SK-N-SH (cell line): ENCODE measurements around the gene GASK1A. TPM values are rescaled to one million over a fixed set of nuclear protein-coding genes. Genes with fewer than 3 reads are reported as not detected.

Source experiments
- CTCF ChIA-PET: fragments of 300-600, 350-600 bp; formaldehyde crosslinking; extraction: SDS; loops from one replicate; lab custom pipeline; 2021; lab: Yijun Ruan, JAX
- POLR2A ChIA-PET: fragments of 350-600 bp; sonication (Branson Sonifier 250); formaldehyde crosslinking; extraction: SDS; loops from one replicate; lab custom pipeline; 2020; ENCODE audit warnings: antibody characterized with exemption, inconsistent platforms; lab: Yijun Ruan, JAX
- DNase-seq: peaks from one replicate; pipeline ENCODE4 v3.0.0; 2012
- H2AFZ ChIP-seq: fragments of 200-600 bp; sonication (generic); 2 replicates; pipeline ENCODE4 v1.8.1; 2016; ENCODE audit warnings: antibody characterized with exemption, mild to moderate bottlenecking, low read depth
- H3F3A ChIP-seq: fragments of 200-600 bp; sonication (generic); replicated peaks from 2 replicates; pipeline ENCODE3; 2016; ENCODE audit warnings: antibody characterized with exemption, mild to moderate bottlenecking; ENCODE audit not compliant: insufficient read depth
- H3K27ac ChIP-seq, 2 experiments: fragments of 200-500 bp in 1 of 2; fragments of 200-600 bp in 1 of 2; sonication (Bioruptor generic) in 1 of 2; sonication (generic), shearing (Covaris generic) in 1 of 2; 2 replicates each; pipeline versions ENCODE4 v1.5.1 to v1.6.1; 2014 to 2016; ENCODE audit warnings: low read depth in 2 of 2, inconsistent platforms in 1 of 2, low read length in 1 of 2, mild to moderate bottlenecking in 1 of 2, mixed read lengths in 1 of 2
- H3K27me3 ChIP-seq: fragments of 200-600 bp; sonication (generic), shearing (Covaris generic); 2 replicates; pipeline ENCODE4 v1.6.1; 2016; ENCODE audit warnings: mixed run types; ENCODE audit not compliant: insufficient read depth
- H3K36me3 ChIP-seq, 2 experiments: fragments of 200-500 bp in 1 of 2; fragments of 200-600 bp in 1 of 2; sonication (Bioruptor generic) in 1 of 2; sonication (generic) in 1 of 2; replicated peaks in 1 of 2; 2 replicates each; pipeline versions ENCODE3 to v1.5.1; 2014 to 2016; ENCODE audit warnings: low read length in 1 of 2, mild to moderate bottlenecking in 1 of 2; ENCODE audit not compliant: insufficient read depth in 2 of 2, control insufficient read depth in 1 of 2
- H3K4me1 ChIP-seq, 2 experiments: fragments of 200-500 bp in 1 of 2; fragments of 200-600 bp in 1 of 2; sonication (Bioruptor generic) in 1 of 2; sonication (generic), shearing (Covaris generic) in 1 of 2; 2 replicates each; pipeline versions ENCODE4 v1.5.1 to v1.6.1; 2014 to 2016; ENCODE audit warnings: low read depth in 1 of 2, low read length in 1 of 2, mixed run types in 1 of 2; ENCODE audit not compliant: insufficient read depth in 2 of 2, control insufficient read depth in 1 of 2
- H3K4me2 ChIP-seq: fragments of 200-600 bp; sonication (generic), shearing (Covaris generic); 2 replicates; pipeline ENCODE4 v1.6.1; 2017; ENCODE audit warnings: mixed run types
- H3K4me3 ChIP-seq, 2 experiments: fragments of 200-500 bp in 1 of 2; fragments of 200-600 bp in 1 of 2; sonication (Bioruptor generic) in 1 of 2; sonication (generic), shearing (Covaris generic) in 1 of 2; 2 replicates each; pipeline versions ENCODE4 v1.5.1 to v1.8.1; 2014 to 2016; ENCODE audit warnings: low read depth in 2 of 2, inconsistent platforms in 1 of 2, low read length in 1 of 2, mild to moderate bottlenecking in 1 of 2, mixed read lengths in 1 of 2, moderate library complexity in 1 of 2
- H3K79me2 ChIP-seq: fragments of 200-600 bp; sonication (generic); 2 replicates; pipeline ENCODE4 v1.8.1; 2017; ENCODE audit warnings: mild to moderate bottlenecking; ENCODE audit not compliant: insufficient read depth
- H3K9ac ChIP-seq: fragments of 200-600 bp; sonication (generic); 2 replicates; pipeline ENCODE4 v1.6.1; 2017; ENCODE audit warnings: mixed run types
- H3K9me2 ChIP-seq: fragments of 200-600 bp; sonication (generic); 2 replicates; pipeline ENCODE4 v1.6.1; 2017; ENCODE audit warnings: mixed run types
- H3K9me3 ChIP-seq: fragments of 200-600 bp; sonication (generic); 2 replicates; pipeline ENCODE4 v1.6.1; 2017; ENCODE audit warnings: mixed run types, mild to moderate bottlenecking, moderate library complexity
- H4K20me1 ChIP-seq: fragments of 200-600 bp; sonication (generic); 2 replicates; pipeline ENCODE4 v1.6.1; 2017; ENCODE audit warnings: mild to moderate bottlenecking, mixed run types; ENCODE audit not compliant: insufficient read depth
- ELF1 ChIP-seq: IDR thresholded peaks from 2 replicates; pipeline ENCODE4 v1.4.0; 2012
- EP300 ChIP-seq, 2 experiments: IDR thresholded peaks; 2 replicates each; pipeline versions ENCODE4 v1.4.0 to v1.6.1; 2012; ENCODE audit warnings: borderline replicate concordance in 1 of 2, low read depth in 1 of 2, low read length in 1 of 2
- EZH2phosphoT487 ChIP-seq: fragments of 200-600 bp; sonication (generic); IDR thresholded peaks from 2 replicates; pipeline ENCODE4 v1.6.1; 2017; ENCODE audit warnings: low read depth, mixed run types, mild to moderate bottlenecking, antibody characterized with exemption, moderate library complexity, borderline replicate concordance
- FOSL2 ChIP-seq: IDR thresholded peaks from 2 replicates; pipeline ENCODE4 v1.4.0; 2012; ENCODE audit warnings: low read depth, mild to moderate bottlenecking, moderate library complexity, borderline replicate concordance
- FOXJ3 ChIP-seq: sonication (generic); formaldehyde crosslinking; IDR thresholded peaks from 2 replicates; pipeline ENCODE4 v1.5.1; 2020; ENCODE audit warnings: mild to moderate bottlenecking, missing genetic modification reagents
- JUND ChIP-seq: IDR thresholded peaks from 2 replicates; pipeline ENCODE4 v1.4.0; 2012
- MEF2A ChIP-seq: IDR thresholded peaks from 2 replicates; pipeline ENCODE4 v1.4.0; 2012; ENCODE audit warnings: low read depth, borderline replicate concordance
- MXI1 ChIP-seq: IDR thresholded peaks from 2 replicates; pipeline ENCODE4 v1.6.1; 2012; ENCODE audit warnings: mild to moderate bottlenecking, low read depth, low read length, improper control_type of control experiment
- POLR2AphosphoS5 ChIP-seq: IDR thresholded peaks from 2 replicates; pipeline ENCODE4 v1.6.1; 2012; ENCODE audit warnings: low read depth, low read length
- RFX5 ChIP-seq: IDR thresholded peaks from 2 replicates; pipeline ENCODE4 v1.6.1; 2012; ENCODE audit warnings: mild to moderate bottlenecking, improper control_type of control experiment, low read length
- RXRA ChIP-seq: IDR thresholded peaks from 2 replicates; pipeline ENCODE4 v1.4.0; 2012; ENCODE audit warnings: low read depth, mild to moderate bottlenecking, borderline replicate concordance
- SIN3A ChIP-seq: IDR thresholded peaks from 2 replicates; pipeline ENCODE4 v1.6.1; 2012; ENCODE audit warnings: low read depth, mild to moderate bottlenecking, low read length, moderate library complexity, borderline replicate concordance
- TAF1 ChIP-seq: IDR thresholded peaks from 2 replicates; pipeline ENCODE4 v1.6.1; 2012; ENCODE audit warnings: low read depth, mild to moderate bottlenecking, low read length, moderate library complexity, borderline replicate concordance
- TCF12 ChIP-seq: IDR thresholded peaks from 2 replicates; pipeline ENCODE4 v1.4.0; 2012
- TEAD4 ChIP-seq: IDR thresholded peaks from 2 replicates; pipeline ENCODE4 v1.4.0; 2012; ENCODE audit warnings: mild to moderate bottlenecking, borderline replicate concordance; ENCODE audit not compliant: insufficient read depth
- WGBS: methylation state at CpG from one replicate; pipeline ENCODE4 v1.1.6; 2017; ENCODE audit warnings: low lambda C conversion rate; 5-methylcytosine and 5-hydroxymethylcytosine counted together
- polyA plus RNA-seq, 3 experiments: library from polyadenylated mRNA; depleted of rRNA; stranded (reverse); fragments of >200 nt; gene quantifications; 2 replicates each; pipeline ENCODE4 v1.2.3, GENCODE V29; 2012
- TF ChIP-seq, protein P1 (sequence below): fragments of 150-350 bp; IDR thresholded peaks from 2 replicates; pipeline ENCODE4 v1.6.1; 2017; ENCODE audit warnings: antibody characterized with exemption, low read length, low read depth, borderline replicate concordance
- TF ChIP-seq, protein P2 (sequence below): IDR thresholded peaks from 2 replicates; pipeline ENCODE4 v1.6.1; 2012; ENCODE audit warnings: mild to moderate bottlenecking, low read depth, low read length, moderate library complexity
- TF ChIP-seq, protein P3 (sequence below): fragments of 150-350 bp; IDR thresholded peaks from 2 replicates; pipeline ENCODE4 v1.6.1; 2016; ENCODE audit warnings: mild to moderate bottlenecking, low read depth, low read length
- TF ChIP-seq, protein P4 (sequence below): IDR thresholded peaks from 2 replicates; pipeline ENCODE4; 2012

GASK1A gene
- polyA plus RNA-seq, 1 of the 3 experiments (the other 2 are of a cell fraction): not detected

DNA sequence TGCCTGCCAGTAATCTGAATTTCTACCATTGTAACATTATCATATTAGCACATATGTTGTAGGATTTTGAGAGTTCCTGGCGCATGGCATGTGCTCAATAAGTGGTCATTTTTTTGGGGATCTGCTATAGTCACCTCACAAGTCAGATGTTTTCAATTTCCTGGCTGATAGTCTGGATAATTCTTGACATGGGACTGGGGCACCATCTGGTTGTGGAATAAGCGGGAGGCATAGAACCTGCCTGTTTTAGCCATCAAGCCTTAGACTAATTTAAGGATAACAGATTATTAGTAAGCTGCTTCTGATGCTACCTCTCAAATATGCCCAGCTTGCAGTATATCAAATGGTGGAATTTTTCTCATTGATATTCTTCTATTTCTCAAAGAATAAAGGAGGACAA is 39.1 kb downstream of the GASK1A start:
- ChIA-PET CTCF (no interaction called here), POLR2A (no interaction called here)
- no peak overlapping the region for H3K4me2 ChIP-seq
- no peak overlapping the region for H3K9ac ChIP-seq
- TF ChIP-seq MXI1 (no peak), POLR2AphosphoS5 (no peak), EP300 (IDR thresholded peaks at IDR 0.05; ENCODE audit: borderline replicate concordance in 1 of 2, low read depth in 1 of 2, low read length in 1 of 2) (no peak), RXRA (no peak), RFX5 (no peak), JUND (no peak), FOSL2 (no peak)
- TF ChIP-seq, protein P1, sequence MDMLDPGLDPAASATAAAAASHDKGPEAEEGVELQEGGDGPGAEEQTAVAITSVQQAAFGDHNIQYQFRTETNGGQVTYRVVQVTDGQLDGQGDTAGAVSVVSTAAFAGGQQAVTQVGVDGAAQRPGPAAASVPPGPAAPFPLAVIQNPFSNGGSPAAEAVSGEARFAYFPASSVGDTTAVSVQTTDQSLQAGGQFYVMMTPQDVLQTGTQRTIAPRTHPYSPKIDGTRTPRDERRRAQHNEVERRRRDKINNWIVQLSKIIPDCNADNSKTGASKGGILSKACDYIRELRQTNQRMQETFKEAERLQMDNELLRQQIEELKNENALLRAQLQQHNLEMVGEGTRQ: no peak
- 39% methylated on average over 2 of the region's 2 CpGs for WGBS
- no peaks in the 10 kb centered on the region for H3K9me3 ChIP-seq
- no peak overlapping the region for H2AFZ ChIP-seq
- no peaks in the 10 kb centered on the region for H3K79me2 ChIP-seq
- DNase-seq: no peak
- H3K4me3 ChIP-seq: no peak overlapping the region
- H3K27ac ChIP-seq: no peak overlapping the region
- H3K36me3 ChIP-seq: no peaks in the 10 kb centered on the region
- H4K20me1 ChIP-seq: no peaks in the 10 kb centered on the region
- H3K9me2 ChIP-seq: no peaks in the 10 kb centered on the region
- H3K27me3 ChIP-seq: no peaks in the 10 kb centered on the region
- H3K4me1 ChIP-seq: peaks cover 0 to 5% of the 10 kb centered on the region in 2 experiments; a peak in 1 of 4 replicates
- H3F3A ChIP-seq: no peaks in the 10 kb centered on the region

DNA sequence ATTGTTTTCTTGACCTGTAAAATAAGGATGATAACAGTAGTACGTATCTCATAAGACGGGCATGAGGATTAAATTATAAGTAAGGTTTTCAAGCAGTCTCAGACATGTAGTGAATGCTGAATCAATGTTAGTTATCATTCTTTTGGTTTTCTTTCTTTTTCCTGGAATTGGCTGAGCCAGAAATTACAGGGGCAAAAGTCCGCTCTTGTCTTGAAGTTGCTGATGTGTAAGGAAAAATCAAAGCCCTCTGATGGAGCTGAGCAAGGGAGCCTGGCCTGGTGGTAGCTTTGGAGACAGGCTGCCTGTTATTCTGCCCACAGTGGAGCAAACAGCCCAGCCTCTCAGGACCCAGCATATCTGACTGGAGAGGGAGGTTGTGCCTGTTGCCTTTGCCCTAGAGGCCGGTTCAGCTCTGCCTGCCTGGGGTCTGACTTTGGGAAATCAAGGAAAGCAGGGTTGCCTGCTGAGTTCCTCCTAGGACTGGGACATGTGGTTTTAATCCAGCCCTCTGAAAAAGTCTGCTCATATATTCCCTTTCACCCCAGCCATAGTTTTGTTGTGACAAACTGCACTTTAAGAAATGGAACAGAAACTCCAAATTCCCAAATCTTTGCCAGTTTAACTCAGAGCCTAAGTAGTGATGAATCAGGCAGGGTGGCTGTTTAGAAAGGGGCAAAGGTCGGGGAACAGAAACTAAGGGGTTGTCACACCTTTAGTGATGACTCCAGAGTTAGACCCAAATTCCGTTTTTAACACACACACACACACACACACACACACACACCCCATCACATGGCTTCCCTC is 40.1 kb downstream of the GASK1A start:
- ChIA-PET CTCF (no interaction called here), POLR2A (no interaction called here)
- Histone ChIP-seq H3K27ac (no peak overlapping the region), H4K20me1 (no peaks in the 10 kb centered on the region), H3K27me3 (no peaks in the 10 kb centered on the region), H3K4me1 (peaks cover 0 to 5% of the 10 kb centered on the region in 2 experiments; a peak in 1 of 4 replicates), H3K36me3 (no peaks in the 10 kb centered on the region), H3K4me3 (no peak overlapping the region), H3K79me2 (no peaks in the 10 kb centered on the region), H3F3A (no peaks in the 10 kb centered on the region), H3K4me2 (no peak overlapping the region), H3K9me3 (no peaks in the 10 kb centered on the region), H3K9ac (no peak overlapping the region), H2AFZ (no peak overlapping the region), H3K9me2 (no peaks in the 10 kb centered on the region)
- WGBS: 24% methylated on average over 5 of the region's 6 CpGs
- DNase-seq: no peak
- no peak for TF ChIP-seq JUND
- no peak for TF ChIP-seq FOXJ3 (CRISPR knock-in tag)
- no peak for TF ChIP-seq TCF12
- TF ChIP-seq, protein P2, sequence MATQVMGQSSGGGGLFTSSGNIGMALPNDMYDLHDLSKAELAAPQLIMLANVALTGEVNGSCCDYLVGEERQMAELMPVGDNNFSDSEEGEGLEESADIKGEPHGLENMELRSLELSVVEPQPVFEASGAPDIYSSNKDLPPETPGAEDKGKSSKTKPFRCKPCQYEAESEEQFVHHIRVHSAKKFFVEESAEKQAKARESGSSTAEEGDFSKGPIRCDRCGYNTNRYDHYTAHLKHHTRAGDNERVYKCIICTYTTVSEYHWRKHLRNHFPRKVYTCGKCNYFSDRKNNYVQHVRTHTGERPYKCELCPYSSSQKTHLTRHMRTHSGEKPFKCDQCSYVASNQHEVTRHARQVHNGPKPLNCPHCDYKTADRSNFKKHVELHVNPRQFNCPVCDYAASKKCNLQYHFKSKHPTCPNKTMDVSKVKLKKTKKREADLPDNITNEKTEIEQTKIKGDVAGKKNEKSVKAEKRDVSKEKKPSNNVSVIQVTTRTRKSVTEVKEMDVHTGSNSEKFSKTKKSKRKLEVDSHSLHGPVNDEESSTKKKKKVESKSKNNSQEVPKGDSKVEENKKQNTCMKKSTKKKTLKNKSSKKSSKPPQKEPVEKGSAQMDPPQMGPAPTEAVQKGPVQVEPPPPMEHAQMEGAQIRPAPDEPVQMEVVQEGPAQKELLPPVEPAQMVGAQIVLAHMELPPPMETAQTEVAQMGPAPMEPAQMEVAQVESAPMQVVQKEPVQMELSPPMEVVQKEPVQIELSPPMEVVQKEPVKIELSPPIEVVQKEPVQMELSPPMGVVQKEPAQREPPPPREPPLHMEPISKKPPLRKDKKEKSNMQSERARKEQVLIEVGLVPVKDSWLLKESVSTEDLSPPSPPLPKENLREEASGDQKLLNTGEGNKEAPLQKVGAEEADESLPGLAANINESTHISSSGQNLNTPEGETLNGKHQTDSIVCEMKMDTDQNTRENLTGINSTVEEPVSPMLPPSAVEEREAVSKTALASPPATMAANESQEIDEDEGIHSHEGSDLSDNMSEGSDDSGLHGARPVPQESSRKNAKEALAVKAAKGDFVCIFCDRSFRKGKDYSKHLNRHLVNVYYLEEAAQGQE: no peak
- no peak for TF ChIP-seq POLR2AphosphoS5
- TF ChIP-seq, protein P3, sequence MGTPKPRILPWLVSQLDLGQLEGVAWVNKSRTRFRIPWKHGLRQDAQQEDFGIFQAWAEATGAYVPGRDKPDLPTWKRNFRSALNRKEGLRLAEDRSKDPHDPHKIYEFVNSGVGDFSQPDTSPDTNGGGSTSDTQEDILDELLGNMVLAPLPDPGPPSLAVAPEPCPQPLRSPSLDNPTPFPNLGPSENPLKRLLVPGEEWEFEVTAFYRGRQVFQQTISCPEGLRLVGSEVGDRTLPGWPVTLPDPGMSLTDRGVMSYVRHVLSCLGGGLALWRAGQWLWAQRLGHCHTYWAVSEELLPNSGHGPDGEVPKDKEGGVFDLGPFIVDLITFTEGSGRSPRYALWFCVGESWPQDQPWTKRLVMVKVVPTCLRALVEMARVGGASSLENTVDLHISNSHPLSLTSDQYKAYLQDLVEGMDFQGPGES: no peak
- TF ChIP-seq SIN3A: no peak
- no peak for TF ChIP-seq TAF1
- TF ChIP-seq EZH2phosphoT487: no peak
- TF ChIP-seq RFX5: no peak
- TF ChIP-seq ELF1: no peak
- TF ChIP-seq, protein P4, sequence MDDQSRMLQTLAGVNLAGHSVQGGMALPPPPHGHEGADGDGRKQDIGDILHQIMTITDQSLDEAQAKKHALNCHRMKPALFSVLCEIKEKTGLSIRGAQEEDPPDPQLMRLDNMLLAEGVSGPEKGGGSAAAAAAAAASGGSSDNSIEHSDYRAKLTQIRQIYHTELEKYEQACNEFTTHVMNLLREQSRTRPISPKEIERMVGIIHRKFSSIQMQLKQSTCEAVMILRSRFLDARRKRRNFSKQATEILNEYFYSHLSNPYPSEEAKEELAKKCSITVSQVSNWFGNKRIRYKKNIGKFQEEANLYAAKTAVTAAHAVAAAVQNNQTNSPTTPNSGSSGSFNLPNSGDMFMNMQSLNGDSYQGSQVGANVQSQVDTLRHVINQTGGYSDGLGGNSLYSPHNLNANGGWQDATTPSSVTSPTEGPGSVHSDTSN: no peak
- TF ChIP-seq MEF2A: no peak
- no peak for TF ChIP-seq RXRA
- TF ChIP-seq, protein P1: no peak
- TF ChIP-seq TEAD4: no peak
